ENCODE data around the gene ANKRD63. TPM values are rescaled to one million over a fixed set of nuclear protein-coding genes. Genes with fewer than 3 reads are reported as not detected.

Gene ANKRD63
- total RNA-seq, 1 experiment from 2014 or later, result not detected

GRCh38 chr15:40275954-40276353 is 6.9 kb downstream of the ANKRD63 start:
- H3K9me3 Mint-ChIP-seq (ENCODE audit: low read depth, unreplicated experiment), result no peaks in the 10 kb centered on the region
- H3K4me1 Mint-ChIP-seq (ENCODE audit: low read depth, unreplicated experiment), result no peaks in the 10 kb centered on the region
- H3K4me3 Mint-ChIP-seq (ENCODE audit: low read depth, unreplicated experiment), result no peak overlapping the region
- no peak for DNase-seq
- CTCF ChIA-PET, result interaction anchor here (1.1 kb wide), 1 partner anchor 59 kb away, joined by 3 read pairs; no protein-coding TSS in a partner anchor
- H3K27ac Mint-ChIP-seq (ENCODE audit: unreplicated experiment), result no peak overlapping the region
- BruUV-seq (replicated peaks), result no TSS peak
- intact Hi-C loops (cut with micrococcal nuclease; ENCODE audit: unreplicated experiment), result no loop called here
- peaks cover 5% of the 10 kb centered on the region for H3K36me3 Mint-ChIP-seq (ENCODE audit: insufficient read depth, unreplicated experiment)
- TF ChIP-seq CTCF (IDR thresholded peaks at IDR 0.05; ENCODE audit: unreplicated experiment), result no peak
- H3K27me3 Mint-ChIP-seq (ENCODE audit: unreplicated experiment), result no peaks in the 10 kb centered on the region

GRCh38 chr15:40275523-40275922 is 7.3 kb downstream of the ANKRD63 start:
- DNase-seq, result no peak
- intact Hi-C loops (cut with micrococcal nuclease; ENCODE audit: unreplicated experiment), result no loop called here
- no peak for TF ChIP-seq CTCF (IDR thresholded peaks at IDR 0.05; ENCODE audit: unreplicated experiment)
- Mint-ChIP-seq H3K4me1 (ENCODE audit: low read depth, unreplicated experiment) (no peaks in the 10 kb centered on the region), H3K9me3 (ENCODE audit: low read depth, unreplicated experiment) (no peaks in the 10 kb centered on the region), H3K36me3 (ENCODE audit: insufficient read depth, unreplicated experiment) (peaks cover 5% of the 10 kb centered on the region), H3K27me3 (ENCODE audit: unreplicated experiment) (no peaks in the 10 kb centered on the region), H3K4me3 (ENCODE audit: low read depth, unreplicated experiment) (no peak overlapping the region), H3K27ac (ENCODE audit: unreplicated experiment) (no peak overlapping the region)
- CTCF ChIA-PET, result interaction anchor here (4.0 kb wide), 1 partner anchor 58 kb away, joined by 39 read pairs; no protein-coding TSS in a partner anchor
- BruUV-seq (replicated peaks), result no TSS peak

- H3K9me3 Mint-ChIP-seq (ENCODE audit: low read depth, unreplicated experiment), result no peaks in the 10 kb centered on the region
- intact Hi-C loops (cut with micrococcal nuclease; ENCODE audit: unreplicated experiment), result loop anchor here (1.0 to 5.0 kb wide), 2 partner anchors 57 to 227 kb away; no protein-coding TSS in a partner anchor
- DNase-seq, result peak; percentile 77
- CTCF ChIA-PET, result interaction anchor here (0.6 to 4.0 kb wide), 5 partner anchors 35 to 229 kb away, joined by 4 to 39 read pairs (median 7); partner anchors contain the start of gene PAK6
- no TSS peak for BruUV-seq (replicated peaks)
- peak; percentile 89 for TF ChIP-seq CTCF (IDR thresholded peaks at IDR 0.05; ENCODE audit: unreplicated experiment)
- no peak overlapping the region for H3K27ac Mint-ChIP-seq (ENCODE audit: unreplicated experiment)
- H3K4me1 Mint-ChIP-seq (ENCODE audit: low read depth, unreplicated experiment), result no peaks in the 10 kb centered on the region
- peaks cover 5% of the 10 kb centered on the region for H3K36me3 Mint-ChIP-seq (ENCODE audit: insufficient read depth, unreplicated experiment)
- no peaks in the 10 kb centered on the region for H3K27me3 Mint-ChIP-seq (ENCODE audit: unreplicated experiment)
- no peak overlapping the region for H3K4me3 Mint-ChIP-seq (ENCODE audit: low read depth, unreplicated experiment)
These were observed 8.3 kb downstream of the ANKRD63 start for GRCh38 chr15:40274350-40275274.

- no peaks in the 10 kb centered on the region for H3K9me3 Mint-ChIP-seq (ENCODE audit: low read depth, unreplicated experiment)
- no peak for DNase-seq
- no peak for TF ChIP-seq CTCF (IDR thresholded peaks at IDR 0.05; ENCODE audit: unreplicated experiment)
- no TSS peak for BruUV-seq (replicated peaks)
- H3K36me3 Mint-ChIP-seq (ENCODE audit: insufficient read depth, unreplicated experiment), result peaks cover 5% of the 10 kb centered on the region
- H3K4me1 Mint-ChIP-seq (ENCODE audit: low read depth, unreplicated experiment), result no peaks in the 10 kb centered on the region
- no peak overlapping the region for H3K27ac Mint-ChIP-seq (ENCODE audit: unreplicated experiment)
- CTCF ChIA-PET, result interaction anchor here (1.0 to 4.0 kb wide), 4 partner anchors 19 to 227 kb away, joined by 3 to 39 read pairs (median 7); partner anchors contain the start of gene PAK6
- no peaks in the 10 kb centered on the region for H3K27me3 Mint-ChIP-seq (ENCODE audit: unreplicated experiment)
- intact Hi-C loops (cut with micrococcal nuclease; ENCODE audit: unreplicated experiment), result loop anchor here (5.0 kb wide), 1 partner anchor 226 kb away; no protein-coding TSS in a partner anchor
- H3K4me3 Mint-ChIP-seq (ENCODE audit: low read depth, unreplicated experiment), result no peak overlapping the region
These were observed 9.4 kb downstream of the ANKRD63 start for GRCh38 chr15:40273428-40273827.

All from Calu3 (cell line).